ENCODE data around the gene TTYH2.
"Not testable (repeated sequence)": the region's sequence is repeated elsewhere in the genome, so short reads cannot be mapped to it uniquely, and the experiment has no call there.

TTYH2 gene, protein sequence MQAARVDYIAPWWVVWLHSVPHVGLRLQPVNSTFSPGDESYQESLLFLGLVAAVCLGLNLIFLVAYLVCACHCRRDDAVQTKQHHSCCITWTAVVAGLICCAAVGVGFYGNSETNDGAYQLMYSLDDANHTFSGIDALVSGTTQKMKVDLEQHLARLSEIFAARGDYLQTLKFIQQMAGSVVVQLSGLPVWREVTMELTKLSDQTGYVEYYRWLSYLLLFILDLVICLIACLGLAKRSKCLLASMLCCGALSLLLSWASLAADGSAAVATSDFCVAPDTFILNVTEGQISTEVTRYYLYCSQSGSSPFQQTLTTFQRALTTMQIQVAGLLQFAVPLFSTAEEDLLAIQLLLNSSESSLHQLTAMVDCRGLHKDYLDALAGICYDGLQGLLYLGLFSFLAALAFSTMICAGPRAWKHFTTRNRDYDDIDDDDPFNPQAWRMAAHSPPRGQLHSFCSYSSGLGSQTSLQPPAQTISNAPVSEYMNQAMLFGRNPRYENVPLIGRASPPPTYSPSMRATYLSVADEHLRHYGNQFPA

DNA sequence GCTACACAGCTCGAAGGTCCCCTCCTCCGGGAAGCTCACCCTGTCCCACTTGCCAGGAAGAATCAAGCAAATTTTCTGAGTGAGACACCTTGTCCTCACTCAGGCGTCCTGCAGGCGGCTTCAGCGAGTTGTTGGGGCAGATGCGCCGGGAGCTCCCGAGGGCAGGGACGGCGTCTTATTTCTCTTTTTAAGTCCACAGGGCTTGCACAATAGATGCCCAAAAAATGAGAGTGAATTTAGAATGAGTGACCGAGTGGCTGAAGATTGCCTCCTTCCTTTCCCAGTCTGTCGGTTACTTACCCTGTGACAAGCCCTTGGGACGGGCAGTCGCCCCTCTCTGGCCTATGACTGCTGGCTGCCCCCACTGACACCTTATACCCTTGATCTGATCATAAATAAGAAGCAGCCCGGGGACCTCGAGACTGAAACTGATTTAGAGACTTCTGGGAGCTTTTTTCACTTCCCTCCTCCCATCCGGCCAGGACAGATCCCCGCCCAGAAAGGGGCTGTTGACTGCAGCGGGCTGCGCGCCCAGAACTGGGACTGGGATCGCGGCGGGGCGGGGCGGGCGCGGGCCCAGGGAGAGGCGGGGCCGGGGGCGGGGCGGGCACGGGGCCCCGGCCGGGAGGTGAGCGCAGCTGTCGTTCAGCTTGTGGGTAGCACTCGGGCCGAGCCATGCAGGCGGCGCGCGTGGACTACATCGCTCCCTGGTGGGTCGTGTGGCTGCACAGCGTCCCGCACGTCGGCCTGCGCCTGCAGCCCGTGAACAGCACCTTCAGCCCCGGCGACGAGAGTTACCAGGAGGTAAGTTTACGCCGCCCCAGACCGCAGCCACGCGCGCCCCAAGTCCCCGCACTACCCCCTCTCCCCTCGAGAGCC lies at the start of gene TTYH2:
TSS of gene TTYH2 (plus strand) at position 659 of the 879 bp plus-strand sequence. CDS start at position 676, 17 bp downstream.
- DNase-seq, result peak; percentile 93

DNA sequence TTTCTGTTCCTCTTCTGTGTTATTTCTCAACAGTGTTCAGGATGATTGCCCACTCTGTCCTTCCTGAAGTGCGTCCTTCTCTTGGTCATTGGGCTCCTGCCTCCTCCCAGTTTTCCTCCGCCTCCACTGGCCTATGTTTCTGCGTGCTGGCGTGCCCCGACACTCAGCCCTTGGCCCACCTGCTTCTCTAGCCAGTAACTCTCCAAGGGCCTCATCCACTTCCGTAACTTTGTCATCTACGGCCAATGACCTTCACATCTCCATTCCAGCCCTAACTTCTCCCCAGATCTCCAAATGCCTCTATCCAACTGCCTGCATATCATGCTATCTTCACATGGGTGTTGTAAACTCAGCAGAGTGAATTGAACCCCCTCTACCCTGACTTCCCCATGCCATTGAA lies 49.5 kb upstream of the TTYH2 start:
- DNase-seq, result no peak

DNA sequence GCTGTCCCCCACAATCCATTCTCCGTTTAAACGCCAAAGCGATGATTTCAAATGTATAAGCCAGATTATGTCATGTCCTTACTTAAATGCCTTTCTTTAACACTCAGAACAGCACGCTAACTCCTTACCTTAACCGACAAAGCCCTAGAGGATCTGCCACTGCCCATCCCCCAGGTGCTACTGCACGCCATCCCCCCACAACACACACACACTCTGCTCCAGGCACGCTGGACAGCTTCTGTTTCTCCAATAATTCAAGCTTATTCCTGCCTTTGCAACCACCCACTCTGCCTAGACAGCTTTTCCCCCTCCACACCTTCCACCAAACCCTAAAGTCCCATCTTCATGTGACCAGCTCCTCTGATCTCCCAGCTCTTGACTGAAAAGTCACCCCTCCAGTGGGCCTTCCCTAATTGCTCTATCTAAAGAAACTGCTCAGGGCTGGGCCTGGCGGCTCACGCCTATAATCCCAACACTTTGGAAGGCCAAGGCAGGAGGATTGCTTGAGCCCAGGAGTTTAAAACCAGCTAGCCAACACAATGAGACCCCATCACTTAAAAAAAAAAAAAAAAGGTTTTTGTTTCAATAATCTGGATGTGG lies 48.8 kb upstream of the TTYH2 start:
- DNase-seq, result no peak

DNA sequence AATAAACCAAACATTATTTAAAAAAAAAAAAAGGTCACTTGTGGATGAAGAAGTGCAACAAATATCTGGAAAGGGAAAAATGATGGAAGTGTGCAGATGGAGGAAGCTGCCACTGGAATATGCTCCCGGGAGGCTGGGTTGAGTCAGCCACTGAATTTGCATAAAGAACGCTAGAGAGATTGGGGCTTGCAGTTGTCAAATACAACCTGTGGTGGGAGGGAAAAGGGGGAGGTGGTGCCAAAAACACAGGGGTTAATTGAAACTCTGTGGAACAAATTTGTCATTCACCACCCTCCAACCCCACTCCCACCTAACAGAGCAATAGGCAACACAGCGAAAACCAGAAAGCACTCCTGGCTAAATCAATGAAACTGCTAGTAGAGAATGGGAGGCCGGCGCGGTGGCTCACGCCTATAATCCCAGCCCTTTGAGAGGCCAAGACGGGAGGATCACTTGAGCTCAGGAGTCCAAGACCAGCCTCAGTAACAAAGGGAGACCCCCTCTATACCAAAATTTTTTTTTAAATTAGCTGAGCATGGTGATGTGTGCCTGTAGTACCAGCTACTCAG lies 47.5 kb upstream of the TTYH2 start:
- DNase-seq, result no peak

DNA sequence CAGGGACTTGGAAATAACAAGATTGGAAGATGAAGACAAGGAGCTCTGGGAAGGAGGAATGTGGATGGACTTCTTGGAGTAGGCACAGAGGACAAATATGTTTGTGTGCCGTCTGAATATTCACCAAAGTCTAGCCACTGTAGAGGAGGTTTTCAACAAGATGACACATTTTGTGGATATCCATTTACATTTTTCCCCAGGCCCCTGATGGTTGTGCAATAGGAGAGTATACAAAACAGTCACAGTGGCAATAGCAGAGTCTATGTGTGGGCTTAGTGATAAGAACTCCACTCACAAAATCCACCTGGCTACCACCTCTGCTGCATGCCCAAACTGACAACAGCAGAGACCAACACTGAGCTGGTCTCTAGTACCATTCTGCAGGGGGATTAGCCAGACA lies 42.4 kb upstream of the TTYH2 start:
- DNase-seq, result peak; percentile 14

DNA sequence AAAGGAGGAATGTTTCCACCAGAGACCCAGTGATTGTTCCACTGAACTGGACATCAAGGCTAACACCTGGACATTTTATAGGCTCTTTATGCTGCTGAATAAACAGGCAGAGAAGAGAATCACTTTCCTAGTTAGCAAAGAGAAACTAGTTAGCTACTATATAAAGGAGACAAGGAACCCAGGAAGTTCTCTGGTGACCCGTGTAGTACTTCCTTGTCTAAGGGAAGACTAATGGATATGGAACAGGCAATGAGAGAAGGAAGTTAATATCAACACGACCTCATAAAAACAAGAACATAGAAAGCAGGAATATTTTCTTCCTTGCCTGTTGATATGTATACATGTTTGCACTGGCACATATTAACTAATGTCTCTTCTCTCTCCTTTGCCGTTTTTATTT lies 40.7 kb upstream of the TTYH2 start:
- no peak for DNase-seq

DNA sequence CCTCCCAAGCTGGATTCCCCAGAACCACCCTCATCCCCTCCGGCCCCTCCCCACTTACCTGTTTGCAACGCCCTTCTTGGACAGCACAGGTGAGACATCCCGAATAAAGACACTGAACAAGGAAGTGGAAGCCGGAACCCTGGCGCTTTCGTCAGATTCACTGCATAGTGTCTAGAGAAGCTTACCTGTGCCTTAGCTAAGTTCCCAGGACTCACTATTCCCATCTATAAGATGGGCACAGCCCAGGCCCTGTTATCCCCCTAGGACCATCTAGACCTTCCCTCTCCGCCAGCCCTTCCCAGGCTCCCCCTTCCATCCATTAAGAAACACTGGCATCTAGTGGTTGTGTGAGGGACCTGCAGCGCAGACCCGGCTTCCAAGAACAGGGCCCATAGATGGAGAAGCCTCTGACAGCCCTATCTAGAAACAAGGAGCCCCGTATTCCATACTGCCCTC lies 36.8 kb upstream of the TTYH2 start:
- DNase-seq, result peak; percentile 31

DNA sequence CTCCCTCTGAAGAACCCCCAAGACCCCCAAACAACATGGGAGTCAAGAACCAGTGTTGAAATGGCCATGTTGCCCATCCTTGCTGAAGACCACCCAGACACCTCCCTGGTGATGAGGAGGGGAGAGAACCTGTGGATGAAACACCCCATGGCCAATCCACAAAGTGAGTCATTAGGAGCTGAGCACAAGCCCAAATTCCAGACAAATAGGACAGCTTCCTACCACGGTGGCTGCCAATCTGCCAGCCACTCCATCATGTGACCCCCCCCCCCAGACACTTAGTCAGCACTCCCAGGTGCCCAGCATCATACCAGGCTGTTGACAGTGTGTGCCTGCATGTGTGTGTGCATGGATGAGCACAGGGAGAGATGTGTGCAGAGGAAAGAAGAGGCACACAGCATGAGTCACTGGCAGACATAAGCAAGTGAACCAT lies 36.3 kb upstream of the TTYH2 start:
- DNase-seq, result no peak

DNA sequence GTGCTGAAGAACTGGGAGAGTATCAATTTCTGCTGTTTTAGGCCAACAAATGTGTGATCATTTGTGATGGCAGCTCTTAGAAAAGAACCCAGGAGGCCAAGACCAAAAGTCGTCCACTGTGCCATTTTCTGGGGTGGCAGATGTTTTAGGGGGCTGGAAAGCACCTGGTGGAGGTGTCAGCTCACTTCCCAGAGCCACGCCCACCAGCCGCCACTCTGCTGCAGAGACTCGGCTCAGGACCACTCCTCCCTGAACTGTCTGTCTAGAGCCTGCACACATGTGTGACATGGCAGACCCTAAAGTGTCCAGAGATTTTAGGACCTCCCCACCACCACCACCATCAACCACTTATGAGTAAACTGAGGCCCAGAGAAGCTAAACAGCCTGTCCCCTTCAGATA lies 33.8 kb upstream of the TTYH2 start:
- no peak for DNase-seq

DNA sequence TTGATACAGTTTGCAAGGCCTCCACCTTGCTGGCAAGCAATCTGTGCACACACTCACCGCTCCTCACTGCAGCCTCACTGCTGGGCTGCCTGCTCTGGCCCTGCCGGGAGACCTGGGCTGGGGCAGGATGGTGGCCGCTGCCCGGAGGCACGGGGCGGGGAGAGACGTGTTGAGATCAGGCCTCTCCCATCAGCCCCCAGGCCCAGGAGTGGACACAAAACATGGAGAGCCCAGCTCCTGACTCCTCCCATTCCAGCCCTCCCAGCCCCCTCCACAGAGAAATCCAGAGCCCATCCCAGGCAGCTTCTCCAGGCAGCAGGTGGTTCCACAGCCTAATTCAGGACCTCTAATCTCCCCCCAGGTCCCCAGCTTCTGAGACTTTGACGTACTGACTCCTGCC lies 33.0 kb upstream of the TTYH2 start:
- no peak for DNase-seq

DNA sequence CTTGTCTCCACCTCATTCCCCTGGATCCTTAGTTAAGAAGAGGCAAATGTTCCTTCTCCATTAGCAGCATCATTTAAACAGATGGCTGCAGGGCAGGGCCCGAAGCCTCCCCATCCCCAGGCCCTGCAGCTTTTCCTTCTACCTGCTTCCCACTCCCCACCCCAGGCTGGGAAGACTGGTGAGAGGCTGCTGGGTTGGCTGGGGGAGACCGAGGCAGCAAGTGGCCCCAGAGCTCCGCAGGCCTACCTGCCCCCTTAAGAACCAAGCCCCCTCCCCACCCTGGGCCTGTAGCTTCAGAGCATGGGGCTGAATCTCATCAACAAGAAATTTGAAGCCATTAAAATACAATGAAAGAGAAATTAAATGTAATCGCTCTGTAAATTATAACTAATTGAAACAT lies 32.0 kb upstream of the TTYH2 start:
- DNase-seq, result no peak

DNA sequence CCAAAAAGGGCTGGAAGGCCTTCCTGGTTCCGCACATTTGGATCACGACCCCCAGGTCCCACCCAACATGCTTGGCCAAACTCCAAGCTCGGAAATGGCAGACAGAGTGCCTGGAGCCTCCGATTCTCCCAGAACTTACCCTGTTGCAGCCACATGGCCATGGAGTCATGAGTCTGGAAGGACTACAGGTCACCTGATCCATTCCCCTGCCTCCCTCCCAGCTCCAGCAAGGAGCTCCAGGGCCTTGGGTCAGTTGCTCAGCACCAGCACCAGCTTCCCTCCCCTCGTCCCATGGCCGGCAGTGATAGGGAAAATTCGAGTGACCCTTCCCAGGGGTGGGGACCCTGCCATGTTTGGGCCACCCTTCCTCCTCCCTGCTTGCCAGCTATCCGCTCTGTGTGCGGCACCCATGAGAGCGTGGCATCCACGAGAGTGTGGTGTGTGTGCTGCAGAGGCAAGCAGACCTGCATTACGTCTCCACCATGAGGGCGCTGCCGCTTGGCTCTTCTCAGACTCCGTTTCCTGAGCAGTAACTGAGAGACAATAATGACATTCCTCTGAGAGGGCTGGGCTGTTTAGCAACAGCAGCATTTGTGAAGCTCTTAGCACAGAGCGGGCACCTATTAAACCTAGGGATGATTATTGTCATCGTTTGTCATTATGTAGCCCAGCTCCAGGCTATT lies 31.2 kb upstream of the TTYH2 start:
- DNase-seq, result no peak

DNA sequence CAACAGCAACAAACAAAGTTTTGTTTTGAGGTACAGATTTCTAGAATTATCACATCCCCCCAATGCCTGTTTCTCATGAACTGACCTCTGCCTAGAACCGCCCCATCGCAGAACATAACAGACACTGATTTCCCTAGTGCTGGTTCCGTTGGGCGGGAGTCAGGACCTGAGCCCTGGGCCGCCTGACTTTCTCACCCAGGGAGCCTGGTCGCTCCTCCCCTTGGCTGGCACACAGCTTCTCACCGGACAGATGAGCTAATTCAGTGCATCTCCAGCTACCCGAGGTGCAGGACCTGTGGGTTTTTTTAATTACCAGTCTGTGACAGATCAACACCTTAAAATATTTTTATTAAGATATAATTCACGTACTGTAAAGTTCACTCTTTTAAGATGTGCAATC lies 30.0 kb upstream of the TTYH2 start:
- DNase-seq, result no peak

DNA sequence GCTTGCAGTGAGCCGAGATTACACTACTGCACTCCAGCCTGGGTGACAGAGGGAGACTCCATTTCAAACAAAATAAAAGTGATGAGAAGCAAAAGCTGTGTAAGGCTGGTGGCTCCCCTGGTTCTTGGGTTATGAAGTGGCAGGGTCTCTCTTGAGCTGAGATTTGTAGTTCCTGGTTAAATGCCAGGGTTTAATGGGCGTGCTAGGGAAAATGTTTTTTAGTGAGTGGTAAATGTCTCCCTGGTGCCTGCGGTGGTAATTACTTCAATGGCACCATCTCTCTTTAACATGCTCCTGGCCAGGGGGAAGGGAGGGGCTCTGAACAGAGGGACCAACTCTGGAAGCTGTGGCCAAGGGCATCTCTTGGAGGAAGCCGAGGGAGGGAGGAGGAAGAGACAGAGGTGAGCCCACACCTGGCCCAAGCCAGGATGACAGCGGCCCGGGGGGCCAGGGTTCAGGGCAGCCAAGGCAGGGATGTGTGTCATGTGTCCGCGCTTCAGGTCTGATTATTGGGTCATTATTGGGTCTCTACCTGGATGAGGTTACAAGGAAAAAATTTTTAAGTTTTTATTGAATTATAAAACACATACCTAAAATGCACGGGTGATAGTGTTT lies 27.7 kb upstream of the TTYH2 start:
- no peak for DNase-seq

DNA sequence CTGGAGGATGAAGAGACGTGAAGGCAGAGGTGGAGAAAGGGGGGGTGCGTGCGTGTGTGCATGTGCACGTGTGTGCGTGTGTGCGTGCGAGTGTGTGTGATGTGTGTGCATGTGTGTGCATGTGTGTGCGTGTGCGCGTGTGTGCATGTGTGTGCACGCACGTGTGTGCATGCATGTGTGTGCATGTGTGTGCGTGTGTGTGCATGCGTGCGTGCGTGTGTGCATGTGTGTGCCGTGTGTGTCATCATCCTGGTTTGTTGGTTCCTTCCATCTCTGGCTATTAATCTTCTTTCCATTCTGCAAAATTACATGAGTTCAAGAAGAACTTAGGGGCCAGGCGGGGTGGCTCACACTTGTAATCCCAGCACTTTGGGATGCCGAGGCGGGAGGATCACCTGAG lies 26.9 kb upstream of the TTYH2 start:
- DNase-seq, result no peak

DNA sequence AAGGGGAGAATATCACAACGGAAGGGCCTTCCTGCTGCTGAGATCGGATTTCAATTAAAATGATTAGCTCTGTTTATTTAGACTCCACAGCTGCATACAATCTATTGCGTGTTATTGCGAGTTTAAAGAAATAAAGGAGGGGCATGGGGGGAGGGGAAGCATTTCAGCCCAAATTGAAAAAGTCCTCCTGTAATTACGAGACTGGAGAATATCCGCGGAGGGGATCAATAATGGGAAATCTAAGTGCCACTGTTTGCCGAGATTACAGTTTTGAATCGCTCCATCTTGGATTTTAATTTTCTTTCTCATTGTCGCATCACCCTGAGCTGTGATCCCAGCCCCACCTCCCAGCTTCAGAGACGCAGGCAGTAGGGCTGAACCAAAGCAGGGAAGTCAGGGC lies 25.6 kb upstream of the TTYH2 start:
- DNase-seq, result no peak

DNA sequence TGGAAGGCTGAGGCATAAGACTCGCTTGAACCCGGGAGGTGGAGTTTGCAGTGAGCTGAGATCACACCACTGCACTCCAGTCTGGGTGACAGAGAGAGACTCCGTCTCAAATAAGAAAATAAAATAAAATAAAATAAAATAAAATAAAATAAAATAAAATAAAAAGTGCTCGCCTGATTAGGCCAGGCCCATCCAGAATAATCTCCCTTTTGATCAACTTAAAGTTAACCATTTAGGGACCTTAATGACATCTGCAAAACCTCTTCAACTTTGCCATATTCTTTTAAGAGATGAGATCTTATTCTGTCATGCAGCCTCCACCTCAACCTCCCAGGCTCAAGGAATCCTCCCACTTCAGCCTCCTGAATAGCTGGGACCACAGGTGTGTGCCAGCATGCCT lies 24.7 kb upstream of the TTYH2 start:
- DNase-seq, result not testable (repeated sequence)

DNA sequence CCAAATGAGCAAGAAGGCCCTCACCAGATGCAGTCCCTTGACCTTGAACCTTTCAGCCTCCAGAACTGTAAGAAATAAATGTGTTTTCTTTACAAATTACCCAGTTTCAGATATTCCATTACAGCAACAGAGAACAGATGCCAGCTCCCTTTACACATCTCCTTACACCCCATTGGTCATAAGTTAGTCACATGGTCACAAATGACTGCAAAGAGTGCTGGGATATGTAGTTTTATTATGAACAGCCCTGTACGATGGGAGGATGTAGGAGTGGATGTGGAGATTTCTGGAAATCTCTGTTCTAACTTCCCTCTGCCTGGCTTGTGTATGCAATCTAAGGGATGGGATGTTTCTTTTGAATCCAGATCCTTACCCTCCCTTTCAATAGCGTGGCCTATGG lies 23.2 kb upstream of the TTYH2 start:
- DNase-seq, result peak; percentile 47

DNA sequence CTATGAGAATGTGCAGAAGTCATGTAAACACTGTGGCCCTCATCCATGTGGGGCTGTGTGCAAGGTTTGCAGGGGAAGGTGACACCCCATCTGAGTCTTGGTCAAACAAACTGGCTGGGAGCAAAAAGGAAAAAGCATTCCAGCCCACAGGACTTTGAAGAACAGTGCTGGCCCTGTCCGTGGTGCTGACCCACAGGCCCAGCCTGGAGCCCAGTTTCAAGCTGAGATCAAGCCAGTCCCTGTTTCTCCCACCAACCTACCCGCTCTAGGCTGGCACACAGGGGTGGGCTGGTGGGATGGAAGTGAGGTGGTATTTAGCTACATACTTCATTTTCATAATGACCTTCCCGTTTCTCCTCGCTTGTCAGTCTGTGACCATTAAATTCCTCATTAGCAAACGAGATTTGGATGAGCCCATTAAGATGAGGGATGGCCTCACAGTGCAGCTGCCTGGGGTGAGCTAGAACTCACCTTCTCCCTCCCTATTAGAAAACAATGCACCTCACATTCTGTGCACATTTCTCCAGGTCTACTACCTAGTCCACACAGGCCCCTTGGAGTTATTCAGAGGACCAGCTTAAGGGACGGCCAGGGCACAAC lies 22.5 kb upstream of the TTYH2 start:
- DNase-seq, result no peak

DNA sequence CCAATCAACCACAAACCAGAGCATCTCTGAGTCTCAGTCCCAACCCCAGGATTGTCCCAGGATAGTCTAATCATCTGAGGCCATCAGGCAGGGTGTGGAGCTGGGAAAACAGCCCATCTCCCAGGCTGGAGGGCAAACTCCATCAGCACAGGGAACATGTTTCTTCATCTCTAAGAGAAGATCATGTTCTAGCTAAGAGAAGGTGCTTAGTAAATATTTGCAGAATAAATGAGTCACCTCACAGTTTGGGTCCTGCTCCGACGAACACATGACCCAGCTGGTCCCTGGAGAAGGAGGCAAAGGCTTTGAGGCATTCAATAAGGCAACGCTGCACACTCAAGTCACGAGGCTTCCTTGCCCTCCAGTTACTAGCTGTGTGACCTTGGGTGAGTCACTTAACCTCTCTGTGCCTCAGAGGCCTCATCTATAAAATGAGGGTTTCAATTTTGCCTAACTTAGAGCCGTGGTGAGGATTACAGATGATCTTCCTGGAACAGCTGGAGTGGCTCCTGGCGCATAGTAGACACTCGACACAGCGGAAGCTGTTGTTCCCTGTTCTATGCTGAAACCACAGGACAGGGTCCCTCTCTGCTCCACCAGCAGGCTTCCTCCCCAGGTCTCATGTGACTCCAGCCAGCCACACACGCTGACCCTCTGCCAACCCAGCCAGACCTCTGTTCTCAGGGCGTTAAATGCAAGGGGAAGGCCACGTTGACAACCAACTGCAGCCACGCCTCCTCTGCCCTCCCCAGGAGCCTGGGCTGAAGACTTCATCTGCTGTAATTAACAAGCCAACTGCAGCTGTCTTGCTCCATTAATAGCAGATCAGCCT lies 20.2 kb upstream of the TTYH2 start:
- DNase-seq, result peak; percentile 96

DNA sequence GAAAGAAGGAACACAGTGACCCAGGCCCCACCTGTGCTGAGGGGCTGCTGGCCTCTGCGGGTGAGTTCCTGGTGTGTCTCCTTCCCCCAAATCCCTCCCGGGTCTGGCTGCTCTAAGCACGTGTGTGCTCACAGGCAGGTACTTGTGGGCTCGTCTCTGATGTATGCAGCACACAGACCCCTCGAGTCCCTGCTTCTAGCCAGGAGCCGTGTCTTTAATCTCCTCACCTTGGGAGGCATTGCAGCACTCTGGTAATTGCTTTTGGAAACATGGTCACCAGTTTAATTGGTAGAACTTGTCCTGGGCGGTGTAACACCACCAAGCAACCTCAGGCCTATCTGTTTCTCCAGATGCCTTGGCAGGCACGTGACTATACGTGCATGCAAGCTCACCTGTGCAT lies 18.7 kb upstream of the TTYH2 start:
- no peak for DNase-seq
